ENCODE measurements around the gene DOCK6. TPM values are rescaled to one million over a fixed set of nuclear protein-coding genes. Genes with fewer than 3 reads are reported as not detected.
A peak's percentile ranks its signal among the peaks of the same experiment; 100 is the strongest.

The DOCK6 gene, protein sequence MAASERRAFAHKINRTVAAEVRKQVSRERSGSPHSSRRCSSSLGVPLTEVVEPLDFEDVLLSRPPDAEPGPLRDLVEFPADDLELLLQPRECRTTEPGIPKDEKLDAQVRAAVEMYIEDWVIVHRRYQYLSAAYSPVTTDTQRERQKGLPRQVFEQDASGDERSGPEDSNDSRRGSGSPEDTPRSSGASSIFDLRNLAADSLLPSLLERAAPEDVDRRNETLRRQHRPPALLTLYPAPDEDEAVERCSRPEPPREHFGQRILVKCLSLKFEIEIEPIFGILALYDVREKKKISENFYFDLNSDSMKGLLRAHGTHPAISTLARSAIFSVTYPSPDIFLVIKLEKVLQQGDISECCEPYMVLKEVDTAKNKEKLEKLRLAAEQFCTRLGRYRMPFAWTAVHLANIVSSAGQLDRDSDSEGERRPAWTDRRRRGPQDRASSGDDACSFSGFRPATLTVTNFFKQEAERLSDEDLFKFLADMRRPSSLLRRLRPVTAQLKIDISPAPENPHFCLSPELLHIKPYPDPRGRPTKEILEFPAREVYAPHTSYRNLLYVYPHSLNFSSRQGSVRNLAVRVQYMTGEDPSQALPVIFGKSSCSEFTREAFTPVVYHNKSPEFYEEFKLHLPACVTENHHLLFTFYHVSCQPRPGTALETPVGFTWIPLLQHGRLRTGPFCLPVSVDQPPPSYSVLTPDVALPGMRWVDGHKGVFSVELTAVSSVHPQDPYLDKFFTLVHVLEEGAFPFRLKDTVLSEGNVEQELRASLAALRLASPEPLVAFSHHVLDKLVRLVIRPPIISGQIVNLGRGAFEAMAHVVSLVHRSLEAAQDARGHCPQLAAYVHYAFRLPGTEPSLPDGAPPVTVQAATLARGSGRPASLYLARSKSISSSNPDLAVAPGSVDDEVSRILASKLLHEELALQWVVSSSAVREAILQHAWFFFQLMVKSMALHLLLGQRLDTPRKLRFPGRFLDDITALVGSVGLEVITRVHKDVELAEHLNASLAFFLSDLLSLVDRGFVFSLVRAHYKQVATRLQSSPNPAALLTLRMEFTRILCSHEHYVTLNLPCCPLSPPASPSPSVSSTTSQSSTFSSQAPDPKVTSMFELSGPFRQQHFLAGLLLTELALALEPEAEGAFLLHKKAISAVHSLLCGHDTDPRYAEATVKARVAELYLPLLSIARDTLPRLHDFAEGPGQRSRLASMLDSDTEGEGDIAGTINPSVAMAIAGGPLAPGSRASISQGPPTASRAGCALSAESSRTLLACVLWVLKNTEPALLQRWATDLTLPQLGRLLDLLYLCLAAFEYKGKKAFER (N-terminal part only)
- total RNA-seq = 1 to 10 TPM in 1 of 2 donors, under 1 TPM in 1; 0.62 to 6.1 TPM
- total RNA-seq = 0.90 to 1.5 reads per million in 2 donors

GRCh38 chr19:11261971-11262839 is at the start of gene DOCK6:
DOCK6 (minus strand) TSS chr19:11262524; CDS start chr19:11262440, 84 bp downstream.
- peaks cover 2% of the 10 kb centered on the region for H3K4me1 Mint-ChIP-seq
- no peak within 1 kb of the TSS for H3K27ac Mint-ChIP-seq
- no peaks in the 10 kb centered on the region for H3K9me3 ChIP-seq (ENCODE audit: control insufficient read depth, low read length, poor library complexity, severe bottlenecking)
- peaks cover 44% of the 10 kb centered on the region for H3K27me3 Mint-ChIP-seq
- peak in 1 of 3 donors; percentile 19 for DNase-seq
- peak; percentile 44 for ATAC-seq
- H3K4me3 Mint-ChIP-seq = peak within 1 kb of the TSS; percentile 83
- H3K36me3 Mint-ChIP-seq (ENCODE audit: low read depth) = peaks cover 5% of the 10 kb centered on the region

- ATAC-seq (no peak), DNase-seq (no peak)
- no peaks in the 10 kb centered on the region for H3K9me3 ChIP-seq (ENCODE audit: control insufficient read depth, low read length, poor library complexity, severe bottlenecking)
- Mint-ChIP-seq H3K27ac (no peak overlapping the region), H3K36me3 (ENCODE audit: low read depth) (peaks cover 8% of the 10 kb centered on the region), H3K4me1 (peaks cover 4% of the 10 kb centered on the region), H3K27me3 (peaks cover 22% of the 10 kb centered on the region), H3K4me3 (no peak overlapping the region)
These were observed 44.0 kb upstream of the DOCK6 start for GRCh38 chr19:11306337-11306736.

DNA sequence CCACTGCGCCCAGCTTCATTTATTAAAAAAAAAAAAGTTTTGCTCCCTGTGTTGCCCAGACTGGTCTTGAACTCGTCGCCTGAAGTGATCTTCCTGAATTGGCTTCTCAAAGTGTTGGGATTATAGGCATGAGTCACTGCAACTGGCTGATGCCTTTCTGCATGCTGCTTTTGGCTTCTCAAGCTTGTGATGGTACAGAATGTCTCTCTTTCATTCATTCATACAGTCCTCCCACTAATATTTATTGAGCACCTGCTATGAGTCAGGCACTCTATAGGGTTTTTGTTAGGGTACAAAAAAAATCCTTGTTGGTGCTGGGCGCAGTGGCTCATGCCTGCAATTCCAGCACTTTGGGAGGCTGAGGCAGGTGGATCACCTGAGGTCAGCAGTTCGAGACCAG is 42.6 kb upstream of the DOCK6 start:
- H3K9me3 ChIP-seq (ENCODE audit: control insufficient read depth, low read length, poor library complexity, severe bottlenecking) = no peaks in the 10 kb centered on the region
- Mint-ChIP-seq H3K27ac (no peak overlapping the region), H3K27me3 (peaks cover 25% of the 10 kb centered on the region), H3K4me3 (no peak overlapping the region), H3K4me1 (peaks cover 4% of the 10 kb centered on the region), H3K36me3 (ENCODE audit: low read depth) (peaks cover 7% of the 10 kb centered on the region)
- ATAC-seq = no peak
- DNase-seq = no peak

GRCh38 chr19:11300811-11301120 is 38.4 kb upstream of the DOCK6 start:
- Mint-ChIP-seq H3K36me3 (ENCODE audit: low read depth) (peaks cover 3% of the 10 kb centered on the region), H3K27ac (no peak overlapping the region), H3K27me3 (peaks cover 35% of the 10 kb centered on the region), H3K4me1 (peaks cover 4% of the 10 kb centered on the region), H3K4me3 (no peak overlapping the region)
- H3K9me3 ChIP-seq (ENCODE audit: control insufficient read depth, low read length, poor library complexity, severe bottlenecking) = no peaks in the 10 kb centered on the region
- ATAC-seq (no peak), DNase-seq (no peak)

DNA sequence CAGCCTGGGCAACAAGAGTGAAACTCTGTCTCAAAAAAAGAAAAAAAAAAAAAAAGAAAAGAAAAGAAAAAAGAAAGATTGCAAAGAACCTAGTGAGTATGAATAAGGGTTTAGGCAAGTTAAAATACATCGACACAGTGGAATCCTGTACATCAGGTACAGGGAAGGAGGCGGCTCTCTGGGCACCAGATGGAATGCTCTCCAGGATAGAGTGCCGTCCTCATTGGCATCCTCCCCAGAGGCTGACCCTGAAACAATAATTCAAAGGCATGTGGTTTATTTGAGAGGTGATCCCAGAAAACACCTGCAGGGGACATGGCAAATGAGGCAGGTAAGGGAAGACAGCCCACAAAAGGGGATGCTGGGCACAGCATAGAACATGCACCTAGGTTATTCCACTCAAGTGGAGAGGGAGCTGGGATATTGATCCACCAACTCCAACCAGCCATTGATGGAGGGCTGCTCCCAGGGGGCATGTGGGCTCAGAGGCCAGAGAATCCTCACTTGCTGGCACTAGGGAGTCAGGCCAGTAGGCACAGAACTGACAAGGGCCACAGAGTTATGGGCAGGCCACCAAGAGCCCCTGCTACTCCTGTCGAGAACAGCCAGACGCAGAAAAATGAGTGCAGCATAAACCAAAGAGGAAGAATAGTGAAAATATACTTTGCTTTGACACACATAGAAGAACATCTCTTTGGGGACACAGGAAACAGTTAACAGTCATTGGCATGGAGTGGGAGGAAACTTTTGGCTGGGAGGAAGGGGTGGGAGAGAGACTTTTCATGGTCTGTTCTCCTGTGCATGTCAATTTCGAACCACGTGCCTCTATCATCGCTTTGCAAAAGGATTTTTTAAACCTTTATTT is 37.9 kb upstream of the DOCK6 start:
- ATAC-seq = no peak
- Mint-ChIP-seq H3K4me3 (no peak overlapping the region), H3K36me3 (ENCODE audit: low read depth) (peaks cover 3% of the 10 kb centered on the region), H3K27me3 (peaks cover 35% of the 10 kb centered on the region), H3K4me1 (peaks cover 4% of the 10 kb centered on the region), H3K27ac (no peak overlapping the region)
- no peak for DNase-seq
- no peaks in the 10 kb centered on the region for H3K9me3 ChIP-seq (ENCODE audit: control insufficient read depth, low read length, poor library complexity, severe bottlenecking)

- H3K27ac Mint-ChIP-seq = no peak overlapping the region
- peaks cover 24% of the 10 kb centered on the region for H3K27me3 Mint-ChIP-seq
- no peaks in the 10 kb centered on the region for H3K9me3 ChIP-seq (ENCODE audit: control insufficient read depth, low read length, poor library complexity, severe bottlenecking)
- ATAC-seq (no peak), DNase-seq (no peak)
- H3K4me1 Mint-ChIP-seq = peaks cover 6% of the 10 kb centered on the region
- H3K36me3 Mint-ChIP-seq (ENCODE audit: low read depth) = no peaks in the 10 kb centered on the region
- no peak overlapping the region for H3K4me3 Mint-ChIP-seq
These were observed 33.9 kb upstream of the DOCK6 start for GRCh38 chr19:11296264-11296663.

GRCh38 chr19:11295665-11296245 is 33.4 kb upstream of the DOCK6 start, which contains the start of gene TSPAN16:
TSPAN16 (plus strand) TSS chr19:11296160; CDS start chr19:11296298, 138 bp downstream.
- DNase-seq = no peak
- peaks cover 24% of the 10 kb centered on the region for H3K27me3 Mint-ChIP-seq
- no peak for ATAC-seq
- H3K9me3 ChIP-seq (ENCODE audit: control insufficient read depth, low read length, poor library complexity, severe bottlenecking) = no peaks in the 10 kb centered on the region
- H3K36me3 Mint-ChIP-seq (ENCODE audit: low read depth) = no peaks in the 10 kb centered on the region
- no peak within 1 kb of the TSS for H3K27ac Mint-ChIP-seq
- peaks cover 6% of the 10 kb centered on the region for H3K4me1 Mint-ChIP-seq
- no peak within 1 kb of the TSS for H3K4me3 Mint-ChIP-seq

DNA sequence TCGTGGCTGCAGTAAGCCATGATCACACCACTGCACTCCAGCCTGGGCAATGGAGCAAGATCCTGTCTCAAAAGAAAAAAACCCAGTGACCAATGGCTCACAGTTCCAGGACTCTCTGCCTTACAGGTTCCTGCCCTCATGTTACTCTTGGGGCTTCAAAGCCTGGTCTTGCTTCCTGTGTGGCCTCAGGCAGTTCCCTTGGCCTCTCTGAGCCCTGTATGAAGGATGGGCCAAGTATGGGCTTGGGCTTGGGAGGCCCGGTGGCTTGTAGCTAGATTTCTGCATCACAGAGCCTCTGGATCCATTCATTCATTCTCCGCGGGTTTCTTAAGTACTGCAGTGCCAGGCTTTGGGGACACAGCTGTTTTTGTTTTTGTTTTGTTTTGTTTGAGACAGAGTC is 32.9 kb upstream of the DOCK6 start:
- ATAC-seq (no peak), DNase-seq (no peak)
- Mint-ChIP-seq H3K4me1 (peaks cover 6% of the 10 kb centered on the region), H3K36me3 (ENCODE audit: low read depth) (no peaks in the 10 kb centered on the region), H3K27me3 (peaks cover 21% of the 10 kb centered on the region), H3K4me3 (no peak overlapping the region), H3K27ac (no peak overlapping the region)
- no peaks in the 10 kb centered on the region for H3K9me3 ChIP-seq (ENCODE audit: control insufficient read depth, low read length, poor library complexity, severe bottlenecking)

DNA sequence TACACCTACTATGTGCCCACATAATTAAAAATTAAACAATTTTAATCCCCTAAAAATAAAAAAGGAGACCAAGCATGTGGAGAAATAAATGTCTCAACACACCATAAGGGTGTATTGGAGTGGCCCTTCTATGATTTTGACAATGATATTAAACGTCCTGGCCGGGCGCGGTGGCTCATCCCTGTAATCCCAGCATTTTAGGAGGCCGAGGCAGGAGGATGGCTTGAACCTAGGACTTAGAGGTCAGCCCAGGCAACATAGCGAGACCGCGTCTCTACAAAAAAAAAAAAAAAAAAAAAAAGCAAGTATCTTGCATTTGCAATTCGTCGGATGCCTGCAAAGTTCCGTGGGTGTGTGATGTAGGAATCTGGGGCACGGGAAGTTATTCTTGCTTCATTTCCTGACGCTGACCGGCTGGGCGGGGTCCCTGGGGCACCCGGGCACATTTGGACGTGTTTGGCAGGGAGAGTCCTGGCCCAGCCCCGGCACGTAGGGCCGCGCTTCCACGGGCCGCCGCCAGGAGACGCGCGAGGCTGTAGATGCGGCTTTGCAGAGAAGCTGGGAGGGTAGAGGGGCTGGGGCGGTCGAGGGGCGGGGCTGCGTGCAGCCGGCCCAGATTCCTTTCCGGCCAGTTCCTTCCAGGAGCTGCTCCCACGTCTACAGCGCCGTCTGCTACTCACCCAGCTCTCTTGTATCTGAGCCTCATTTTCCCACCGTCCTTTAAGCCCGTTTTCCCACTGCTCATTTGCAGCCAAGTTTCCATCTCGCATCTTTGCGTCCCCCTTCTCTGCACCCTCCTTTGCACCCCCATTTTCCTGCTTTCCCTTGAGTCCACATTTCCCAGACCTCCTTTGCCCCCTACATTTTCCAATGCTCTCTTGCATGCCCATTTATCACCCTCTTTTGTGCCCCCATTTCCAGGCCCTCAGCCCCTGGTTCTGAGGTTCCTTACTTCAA is 31.4 kb upstream of the DOCK6 start:
- peaks cover 6% of the 10 kb centered on the region for H3K4me1 Mint-ChIP-seq
- no peaks in the 10 kb centered on the region for H3K9me3 ChIP-seq (ENCODE audit: control insufficient read depth, low read length, poor library complexity, severe bottlenecking)
- peak overlapping the region; percentile 74 for H3K4me3 Mint-ChIP-seq
- ATAC-seq = peak; percentile 96
- H3K27ac Mint-ChIP-seq = no peak overlapping the region
- H3K36me3 Mint-ChIP-seq (ENCODE audit: low read depth) = no peaks in the 10 kb centered on the region
- DNase-seq = peak; percentile 66 to 82 (median 69)
- H3K27me3 Mint-ChIP-seq = peaks cover 13% of the 10 kb centered on the region

GRCh38 chr19:11291991-11292390 is 29.7 kb upstream of the DOCK6 start:
- ATAC-seq = no peak
- H3K27me3 Mint-ChIP-seq = peaks cover 10% of the 10 kb centered on the region

More at GRCh38 chr19:11291991-11292390, 29.7 kb upstream of the DOCK6 start:
- DNase-seq = no peak
- H3K9me3 ChIP-seq (ENCODE audit: control insufficient read depth, low read length, poor library complexity, severe bottlenecking) = no peaks in the 10 kb centered on the region
- Mint-ChIP-seq H3K4me1 (peaks cover 6% of the 10 kb centered on the region), H3K27ac (no peak overlapping the region), H3K4me3 (no peak overlapping the region), H3K36me3 (ENCODE audit: low read depth) (no peaks in the 10 kb centered on the region)
